H9 (cell line): Measurements from ENCODE around the gene EIF2D. TPM values are rescaled to one million over a fixed set of nuclear protein-coding genes. Genes with fewer than 3 reads are reported as not detected.

ENCODE experiments used
- DNase-seq: peaks from one replicate; pipeline ENCODE4 v3.0.0-alpha.2; 2017
- H2AFZ ChIP-seq: one replicate; pipeline ENCODE4 v1.6.1; 2013; ENCODE audit warnings: mild to moderate bottlenecking, low read length, control low read depth, moderate library complexity
- H2AK5ac ChIP-seq: 2 replicates; pipeline ENCODE4 v1.6.1; 2013; ENCODE audit warnings: low read length, control low read depth, mixed read lengths; ENCODE audit not compliant: insufficient read length
- H2BK120ac ChIP-seq: one replicate; pipeline ENCODE4 v1.6.1; 2013; ENCODE audit warnings: low read depth, mild to moderate bottlenecking, low read length, control low read depth, inconsistent platforms; ENCODE audit not compliant: poor library complexity, severe bottlenecking
- H2BK12ac ChIP-seq: 2 replicates; pipeline ENCODE4 v1.6.1; 2013; ENCODE audit warnings: low read length, control low read depth, mixed read lengths, low read depth; ENCODE audit not compliant: insufficient read length
- H2BK15ac ChIP-seq: 2 replicates; pipeline ENCODE4 v1.6.1; 2013; ENCODE audit warnings: low read depth, low read length, control low read depth
- H2BK20ac ChIP-seq: one replicate; pipeline ENCODE4 v1.6.1; 2013; ENCODE audit warnings: low read depth, mild to moderate bottlenecking, low read length, control low read depth, inconsistent platforms; ENCODE audit not compliant: poor library complexity, severe bottlenecking
- H2BK5ac ChIP-seq: 2 replicates; pipeline ENCODE4 v1.6.1; 2013; ENCODE audit warnings: low read length, control low read depth, mixed read lengths; ENCODE audit not compliant: insufficient read length
- H3K14ac ChIP-seq: 2 replicates; pipeline ENCODE4 v1.6.1; 2013; ENCODE audit warnings: low read length, control low read depth; ENCODE audit not compliant: insufficient read depth
- H3K18ac ChIP-seq: 2 replicates; pipeline ENCODE4 v1.6.1; 2013; ENCODE audit warnings: low read depth, mild to moderate bottlenecking, mixed read lengths, low read length, control low read depth; ENCODE audit not compliant: insufficient read length
- H3K23ac ChIP-seq: 2 replicates; pipeline ENCODE4 v1.6.1; 2013; ENCODE audit warnings: low read length, control low read depth, mixed read lengths, low read depth; ENCODE audit not compliant: insufficient read length
- H3K23me2 ChIP-seq: 2 replicates; pipeline ENCODE4 v1.6.1; 2013; ENCODE audit warnings: low read depth, mild to moderate bottlenecking, mixed read lengths, low read length, control low read depth; ENCODE audit not compliant: insufficient read length, poor library complexity, severe bottlenecking
- H3K27ac ChIP-seq: 2 replicates; pipeline ENCODE4 v1.5.1; 2013; ENCODE audit warnings: low read length, control low read depth, mixed read lengths, low read depth; ENCODE audit not compliant: insufficient read length
- H3K27me3 ChIP-seq: 2 replicates; pipeline ENCODE4 v1.6.1; 2013; ENCODE audit warnings: low read length, control low read depth, inconsistent platforms; ENCODE audit not compliant: insufficient read depth
- H3K4ac ChIP-seq: 2 replicates; pipeline ENCODE4 v1.6.1; 2013; ENCODE audit warnings: low read depth, mild to moderate bottlenecking, control low read depth, inconsistent platforms, low read length, moderate library complexity
- H3K4me1 ChIP-seq: 2 replicates; pipeline ENCODE4 v1.6.1; 2013; ENCODE audit warnings: low read length, control low read depth, inconsistent platforms; ENCODE audit not compliant: insufficient read depth
- H3K4me2 ChIP-seq: 2 replicates; pipeline ENCODE4 v1.6.1; 2013; ENCODE audit warnings: low read length, control low read depth, mixed read lengths; ENCODE audit not compliant: insufficient read length, insufficient read depth
- H3K56ac ChIP-seq: 2 replicates; pipeline ENCODE4 v1.6.1; 2013; ENCODE audit warnings: low read depth, mild to moderate bottlenecking, mixed read lengths, low read length, control low read depth; ENCODE audit not compliant: insufficient read length
- H3K79me1 ChIP-seq: 2 replicates; pipeline ENCODE4 v1.6.1; 2013; ENCODE audit warnings: low read depth, mild to moderate bottlenecking, moderate library complexity, low read length, control low read depth, inconsistent platforms; ENCODE audit not compliant: insufficient read depth, poor library complexity, severe bottlenecking
- H3K79me2 ChIP-seq: 2 replicates; pipeline ENCODE4 v1.6.1; 2013; ENCODE audit warnings: low read length, control low read depth, inconsistent platforms; ENCODE audit not compliant: insufficient read depth
- H3K9ac ChIP-seq: 2 replicates; pipeline ENCODE4 v1.6.1; 2013; ENCODE audit warnings: low read length, control low read depth, mixed read lengths; ENCODE audit not compliant: insufficient read length; ENCODE audit errors: extremely low read depth
- H3K9me3 ChIP-seq: one replicate; pipeline ENCODE4 v1.6.1; 2013; ENCODE audit warnings: low read depth, low read length, inconsistent platforms; ENCODE audit not compliant: control insufficient read depth
- H3T11ph ChIP-seq: one replicate; pipeline ENCODE4 v1.6.1; 2013; ENCODE audit warnings: mild to moderate bottlenecking, low read length, control low read depth, inconsistent platforms
- H4K20me1 ChIP-seq: one replicate; pipeline ENCODE4 v1.6.1; 2013; ENCODE audit not compliant: control insufficient read depth, insufficient read length, insufficient read depth
- H4K5ac ChIP-seq: 2 replicates; pipeline ENCODE4 v1.6.1; 2013; ENCODE audit warnings: low read depth, mild to moderate bottlenecking, mixed read lengths, low read length, control low read depth; ENCODE audit not compliant: insufficient read length
- H4K8ac ChIP-seq: replicated peaks from 2 replicates; pipeline ENCODE4 v1.6.1; 2013; ENCODE audit warnings: low read length, control low read depth, mixed read lengths, low read depth; ENCODE audit not compliant: insufficient read length
- H4K91ac ChIP-seq: 2 replicates; pipeline ENCODE4 v1.6.1; 2013; ENCODE audit warnings: low read depth, mild to moderate bottlenecking, moderate library complexity, mixed read lengths, low read length, control low read depth; ENCODE audit not compliant: insufficient read length
- H3K27ac Mint-ChIP-seq, 3 experiments: 2 replicates in 2 of 3; 3 replicates in 1 of 3; pipeline ENCODE4 v1.8.0; 2020 to 2021; ENCODE audit warnings: mixed read lengths in 3 of 3, mild to moderate bottlenecking in 1 of 3, moderate library complexity in 1 of 3
- H3K27me3 Mint-ChIP-seq: 2 replicates; pipeline ENCODE4 v1.8.0; 2021; ENCODE audit warnings: low read depth, mild to moderate bottlenecking, moderate library complexity, mixed read lengths
- H3K36me3 Mint-ChIP-seq, 3 experiments: 2 replicates in 2 of 3; 3 replicates in 1 of 3; pipeline ENCODE4 v1.8.0; 2020 to 2021; ENCODE audit warnings: low read depth in 3 of 3, mixed read lengths in 3 of 3; ENCODE audit not compliant: insufficient read depth in 1 of 3
- H3K4me1 Mint-ChIP-seq, 2 experiments: 2 replicates each; pipeline ENCODE4 v1.8.0; 2020; ENCODE audit warnings: mixed read lengths in 2 of 2
- H3K4me3 Mint-ChIP-seq, 2 experiments: 2 replicates in 1 of 2; 3 replicates in 1 of 2; pipeline ENCODE4 v1.8.0; 2020 to 2021; ENCODE audit warnings: mild to moderate bottlenecking in 2 of 2, mixed read lengths in 2 of 2, moderate library complexity in 1 of 2
- H3K9me3 Mint-ChIP-seq, 2 experiments: 2 replicates in 1 of 2; 3 replicates in 1 of 2; pipeline ENCODE4 v1.8.0; 2020; ENCODE audit warnings: mild to moderate bottlenecking in 2 of 2, mixed read lengths in 2 of 2, moderate library complexity in 1 of 2
- CTCF ChIP-seq: fragments of 200-600 bp; sonication (generic); conservative IDR thresholded peaks from 3 replicates; pipeline ENCODE4 v1.8.0; 2021; ENCODE audit warnings: antibody characterized with exemption, mild to moderate bottlenecking
- WGBS: extraction: QIAGEN DNeasy Blood & Tissue Kit; methylation state at CpG from one replicate; pipeline ENCODE4 v1.1.7; 2013; ENCODE audit warnings: missing lambda C conversion rate, low lambda C conversion rate, mixed read lengths; ENCODE audit not compliant: insufficient read length; ENCODE audit errors: extremely low coverage; 5-methylcytosine and 5-hydroxymethylcytosine counted together
- total RNA-seq: library from RNA; stranded (reverse); gene quantifications from 2 replicates; pipeline ENCODE4 v1.2.1, GENCODE V29; 2021

EIF2D gene
- total RNA-seq, 1 experiment from 2014 or later: 35.8 TPM

- Histone ChIP-seq H3K14ac (no peak overlapping the region), H4K20me1 (no peaks in the 10 kb centered on the region), H3K23me2 (no peaks in the 10 kb centered on the region), H2BK15ac (no peak overlapping the region), H2BK20ac (no peak overlapping the region), H3K9me3 (no peaks in the 10 kb centered on the region), H2AFZ (no peak overlapping the region), H3K27me3 (no peaks in the 10 kb centered on the region), H3K4me1 (no peaks in the 10 kb centered on the region; the same call in 1 of the 2 replicates), H2BK120ac (no peak overlapping the region), H4K5ac (no peak overlapping the region), H3K18ac (no peak overlapping the region), H3K79me2 (no peaks in the 10 kb centered on the region), H3K79me1 (no peaks in the 10 kb centered on the region), H3K9ac (no peak overlapping the region), H4K8ac (no peak overlapping the region), H3K23ac (no peak overlapping the region), H2BK5ac (no peak overlapping the region), H2BK12ac (no peak overlapping the region), H4K91ac (no peak overlapping the region), H3K27ac (no peak overlapping the region), H2AK5ac (no peak overlapping the region), H3T11ph (no peak overlapping the region), H3K56ac (no peak overlapping the region), H3K4me2 (no peak overlapping the region), H3K4ac (no peak overlapping the region)
- peaks cover 28% of the 10 kb centered on the region for H3K27me3 Mint-ChIP-seq
- WGBS: no CpG with 5 or more reads among the region's 2 CpGs
- no peak overlapping the region for H3K4me3 Mint-ChIP-seq
- H3K4me1 Mint-ChIP-seq: peaks cover 10% of the 10 kb centered on the region in 2 experiments
- DNase-seq: no peak
- H3K36me3 Mint-ChIP-seq: no peaks in the 10 kb centered on the region
- no peak overlapping the region for H3K27ac Mint-ChIP-seq
- H3K9me3 Mint-ChIP-seq: no peaks in the 10 kb centered on the region
- no peak for TF ChIP-seq CTCF
Measured at GRCh38 chr1:206550446-206550845, 61.8 kb downstream of the EIF2D start.
